DOHH2 (cell line): ENCODE results near the gene CXorf58.

ENCODE experiments used
- H3F3A ChIP-seq: fragments of 200-600 bp; sonication (generic), shearing (Covaris generic); 2 replicates; pipeline ENCODE4 v1.6.0; 2016; ENCODE audit warnings: antibody characterized with exemption, mild to moderate bottlenecking; ENCODE audit not compliant: control insufficient read depth, insufficient read depth
- H3K27ac ChIP-seq: fragments of 200-600 bp; sonication (generic); 2 replicates; pipeline ENCODE4 v1.5.1; 2014; ENCODE audit warnings: low read depth, mild to moderate bottlenecking, low read length, moderate library complexity
- H3K27me3 ChIP-seq: fragments of 200-600 bp; sonication (generic); 2 replicates; pipeline ENCODE4 v1.6.1; 2014; ENCODE audit warnings: mild to moderate bottlenecking, low read length, mixed read lengths; ENCODE audit not compliant: control insufficient read depth
- H3K36me3 ChIP-seq: fragments of 200-600 bp; sonication (generic); 2 replicates; pipeline ENCODE4 v1.6.1; 2014; ENCODE audit warnings: mild to moderate bottlenecking, low read length, moderate library complexity, mixed read lengths; ENCODE audit not compliant: control insufficient read depth
- H3K4me1 ChIP-seq: fragments of 200-600 bp; sonication (generic); 2 replicates; pipeline ENCODE4 v1.6.1; 2014; ENCODE audit warnings: mild to moderate bottlenecking, low read length, mixed read lengths; ENCODE audit not compliant: control insufficient read depth
- H3K4me2 ChIP-seq: fragments of 200-600 bp; sonication (generic); 2 replicates; pipeline ENCODE4 v1.6.0; 2014; ENCODE audit warnings: mild to moderate bottlenecking, low read length, moderate library complexity
- H3K4me3 ChIP-seq: fragments of 200-600 bp; sonication (generic); 2 replicates; pipeline ENCODE4 v1.5.1; 2014; ENCODE audit warnings: mild to moderate bottlenecking, low read length, mixed read lengths
- H3K79me2 ChIP-seq: fragments of 200-600 bp; sonication (generic); 2 replicates; pipeline ENCODE4 v1.6.1; 2014; ENCODE audit warnings: mild to moderate bottlenecking, low read length, mixed read lengths; ENCODE audit not compliant: control insufficient read depth
- H3K9me2 ChIP-seq: fragments of 200-600 bp; sonication (generic); replicated peaks from 2 replicates; pipeline ENCODE4 v1.6.1; 2014; ENCODE audit warnings: mild to moderate bottlenecking, low read length, mixed read lengths; ENCODE audit not compliant: control insufficient read depth
- H3K9me3 ChIP-seq: fragments of 200-600 bp; sonication (generic); 2 replicates; pipeline ENCODE4 v1.6.1; 2014; ENCODE audit warnings: antibody characterized with exemption, low read length, mixed read lengths; ENCODE audit not compliant: control insufficient read depth, insufficient read depth
- H4K20me1 ChIP-seq: fragments of 200-600 bp; sonication (generic); 2 replicates; pipeline ENCODE4 v1.6.0; 2014; ENCODE audit warnings: low read depth, mild to moderate bottlenecking, antibody characterized with exemption, low read length, moderate library complexity; ENCODE audit not compliant: control insufficient read depth, insufficient read depth
- CTCF ChIP-seq: fragments of 200-600 bp; sonication (generic); IDR thresholded peaks from one replicate; pipeline ENCODE4 v1.5.1; 2014; ENCODE audit warnings: antibody characterized with exemption, mild to moderate bottlenecking, low read depth, low read length; ENCODE audit not compliant: poor library complexity, severe bottlenecking
- EZH2phosphoT487 ChIP-seq: fragments of 200-600 bp; sonication (generic); IDR thresholded peaks from 2 replicates; pipeline ENCODE4 v1.6.1; 2017; ENCODE audit warnings: borderline replicate concordance, mild to moderate bottlenecking, antibody characterized with exemption, low read length, moderate library complexity, mixed read lengths

CXorf58 gene

GRCh38 chrX:23932046-23932445 lies 24.2 kb downstream of the CXorf58 start:
- Histone ChIP-seq H3K4me3 (no peak overlapping the region), H3K27ac (no peak overlapping the region), H4K20me1 (no peaks in the 10 kb centered on the region), H3K79me2 (no peaks in the 10 kb centered on the region), H3K27me3 (no peaks in the 10 kb centered on the region), H3K9me3 (no peaks in the 10 kb centered on the region), H3K9me2 (no peaks in the 10 kb centered on the region), H3F3A (no peaks in the 10 kb centered on the region), H3K4me2 (no peak overlapping the region), H3K36me3 (no peaks in the 10 kb centered on the region), H3K4me1 (no peaks in the 10 kb centered on the region; the same call in 1 of the 2 replicates)
- no peak for TF ChIP-seq EZH2phosphoT487
- TF ChIP-seq CTCF: no peak

GRCh38 chrX:23935106-23935505 lies 27.3 kb downstream of the CXorf58 start:
- no peaks in the 10 kb centered on the region for H3K9me2 ChIP-seq
- H3K27me3 ChIP-seq: no peaks in the 10 kb centered on the region
- no peaks in the 10 kb centered on the region for H3F3A ChIP-seq
- H3K9me3 ChIP-seq: no peaks in the 10 kb centered on the region
- TF ChIP-seq EZH2phosphoT487 (no peak), CTCF (no peak)
- no peak overlapping the region for H3K4me3 ChIP-seq
- no peaks in the 10 kb centered on the region for H3K36me3 ChIP-seq
- no peak overlapping the region for H3K4me2 ChIP-seq
- no peak overlapping the region for H3K27ac ChIP-seq
- no peaks in the 10 kb centered on the region for H3K79me2 ChIP-seq
- H4K20me1 ChIP-seq: no peaks in the 10 kb centered on the region
- H3K4me1 ChIP-seq: no peaks in the 10 kb centered on the region; the same call in 1 of the 2 replicates

- TF ChIP-seq CTCF: no peak
- TF ChIP-seq EZH2phosphoT487: no peak
- H3K4me3 ChIP-seq: no peak overlapping the region
- no peaks in the 10 kb centered on the region for H3K4me1 ChIP-seq
- H4K20me1 ChIP-seq: no peaks in the 10 kb centered on the region
- H3F3A ChIP-seq: no peaks in the 10 kb centered on the region
- no peaks in the 10 kb centered on the region for H3K9me2 ChIP-seq
- no peaks in the 10 kb centered on the region for H3K9me3 ChIP-seq
- H3K27ac ChIP-seq: no peak overlapping the region
- H3K79me2 ChIP-seq: no peaks in the 10 kb centered on the region
- H3K36me3 ChIP-seq: no peaks in the 10 kb centered on the region
- no peak overlapping the region for H3K4me2 ChIP-seq
- H3K27me3 ChIP-seq: no peaks in the 10 kb centered on the region
These were observed 28.4 kb downstream of the CXorf58 start for GRCh38 chrX:23936180-23936579.

GRCh38 chrX:23937100-23937499 lies 29.3 kb downstream of the CXorf58 start:
- H3K36me3 ChIP-seq: no peaks in the 10 kb centered on the region
- H3K4me2 ChIP-seq: no peak overlapping the region
- H3K79me2 ChIP-seq: no peaks in the 10 kb centered on the region
- H3K9me2 ChIP-seq: no peaks in the 10 kb centered on the region
- no peak overlapping the region for H3K27ac ChIP-seq
- H3K9me3 ChIP-seq: no peaks in the 10 kb centered on the region
- no peaks in the 10 kb centered on the region for H4K20me1 ChIP-seq
- no peaks in the 10 kb centered on the region for H3K4me1 ChIP-seq
- H3K27me3 ChIP-seq: no peaks in the 10 kb centered on the region
- H3K4me3 ChIP-seq: no peak overlapping the region
- no peak for TF ChIP-seq CTCF
- no peak for TF ChIP-seq EZH2phosphoT487
- no peaks in the 10 kb centered on the region for H3F3A ChIP-seq
